AG04449 (cell line): ENCODE measurements around the gene TBC1D3B.
"Not testable (repeated sequence)": the region's sequence is repeated elsewhere in the genome, so short reads cannot be mapped to it uniquely, and the experiment has no call there.

ENCODE experiments used
- CTCF ChIA-PET: fragments of 350-600 bp; formaldehyde crosslinking; extraction: SDS; loops from one replicate; lab custom pipeline; 2021; ENCODE audit warnings: antibody characterized with exemption; lab: Yijun Ruan, JAX
- POLR2A ChIA-PET: fragments of 400-600, 350-600 bp; formaldehyde crosslinking; extraction: SDS; loops from one replicate; lab custom pipeline; 2020; ENCODE audit warnings: antibody characterized with exemption, inconsistent platforms; lab: Yijun Ruan, JAX
- DNase-seq: peaks from one replicate; pipeline ENCODE4 v3.0.0-alpha.2; 2010; ENCODE audit warnings: low read depth, low spot score
- H3K4me3 ChIP-seq: 2 replicates; pipeline ENCODE4 v1.5.1; 2011; ENCODE audit warnings: low read depth, mild to moderate bottlenecking, control low read depth, low read length
- TF ChIP-seq, protein P1 (sequence below): IDR thresholded peaks from one replicate; pipeline ENCODE4 v1.5.1; 2011; ENCODE audit warnings: mild to moderate bottlenecking, moderate library complexity, low read length, control low read depth, inconsistent platforms; ENCODE audit not compliant: insufficient read depth; ENCODE audit errors: missing control alignments

TBC1D3B gene

DNA sequence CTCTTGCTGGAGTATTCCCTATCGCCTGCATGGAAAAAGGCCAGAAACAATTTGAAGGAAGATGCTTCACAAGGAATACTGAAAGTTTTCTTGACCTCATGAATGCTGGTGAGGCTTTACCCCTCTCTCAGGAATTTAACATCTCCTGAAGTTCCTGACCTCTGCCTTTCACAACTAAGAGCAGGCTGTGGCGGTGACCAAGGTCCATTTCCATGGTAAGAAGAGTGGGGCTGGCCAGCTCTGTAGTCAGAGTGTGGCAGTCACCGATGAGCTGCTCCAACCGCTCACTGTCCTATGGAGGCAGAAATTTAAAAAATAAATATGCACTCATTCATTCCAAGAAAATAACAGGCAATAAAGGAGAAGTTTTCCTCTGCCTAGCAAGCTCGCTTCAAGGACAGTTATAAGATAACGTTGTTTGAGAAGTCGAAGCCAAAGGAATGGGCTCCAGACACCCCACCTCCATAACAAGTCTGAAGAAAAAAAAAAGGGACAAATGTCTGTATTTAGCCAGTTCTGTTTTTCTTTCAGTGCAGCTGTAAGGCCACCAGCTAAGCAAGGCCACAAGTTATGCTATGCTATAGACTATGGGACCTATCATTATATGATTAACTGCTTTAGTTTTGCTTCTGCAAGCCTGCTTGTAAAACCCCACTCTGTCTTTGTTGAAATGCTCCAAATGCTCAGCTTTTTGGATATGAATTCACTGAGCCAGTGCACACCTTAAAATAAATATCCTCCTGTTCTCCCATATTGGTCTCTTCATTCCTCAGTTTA lies 28.5 kb upstream of the TBC1D3B start:
- H3K4me3 ChIP-seq = no peak overlapping the region
- TF ChIP-seq, protein P1, sequence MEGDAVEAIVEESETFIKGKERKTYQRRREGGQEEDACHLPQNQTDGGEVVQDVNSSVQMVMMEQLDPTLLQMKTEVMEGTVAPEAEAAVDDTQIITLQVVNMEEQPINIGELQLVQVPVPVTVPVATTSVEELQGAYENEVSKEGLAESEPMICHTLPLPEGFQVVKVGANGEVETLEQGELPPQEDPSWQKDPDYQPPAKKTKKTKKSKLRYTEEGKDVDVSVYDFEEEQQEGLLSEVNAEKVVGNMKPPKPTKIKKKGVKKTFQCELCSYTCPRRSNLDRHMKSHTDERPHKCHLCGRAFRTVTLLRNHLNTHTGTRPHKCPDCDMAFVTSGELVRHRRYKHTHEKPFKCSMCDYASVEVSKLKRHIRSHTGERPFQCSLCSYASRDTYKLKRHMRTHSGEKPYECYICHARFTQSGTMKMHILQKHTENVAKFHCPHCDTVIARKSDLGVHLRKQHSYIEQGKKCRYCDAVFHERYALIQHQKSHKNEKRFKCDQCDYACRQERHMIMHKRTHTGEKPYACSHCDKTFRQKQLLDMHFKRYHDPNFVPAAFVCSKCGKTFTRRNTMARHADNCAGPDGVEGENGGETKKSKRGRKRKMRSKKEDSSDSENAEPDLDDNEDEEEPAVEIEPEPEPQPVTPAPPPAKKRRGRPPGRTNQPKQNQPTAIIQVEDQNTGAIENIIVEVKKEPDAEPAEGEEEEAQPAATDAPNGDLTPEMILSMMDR = no peak
- POLR2A ChIA-PET = no interaction called here
- CTCF ChIA-PET = no interaction called here
- no peak for DNase-seq

DNA sequence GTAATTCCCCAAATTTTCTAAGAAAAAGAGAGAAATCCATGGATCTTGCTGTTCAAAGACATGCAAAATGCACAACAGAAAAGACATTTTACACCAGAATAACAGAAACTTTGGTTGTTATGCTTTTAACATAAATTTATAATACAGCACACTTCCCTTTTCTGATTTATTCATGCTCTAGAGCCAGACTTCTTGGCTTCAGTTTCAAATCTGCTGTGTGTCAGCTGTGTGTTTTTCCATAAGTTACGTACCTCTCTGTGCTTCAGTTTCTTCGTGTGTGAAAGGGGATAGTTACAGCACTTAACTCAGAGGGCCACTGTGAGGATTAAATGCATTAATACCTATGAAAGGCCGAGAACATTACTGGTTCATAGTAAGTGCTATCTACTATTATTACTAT lies 26.9 kb upstream of the TBC1D3B start:
- no peak overlapping the region for H3K4me3 ChIP-seq
- CTCF ChIA-PET = no interaction called here
- POLR2A ChIA-PET = no interaction called here
- TF ChIP-seq, protein P1 = no peak
- no peak for DNase-seq

DNA sequence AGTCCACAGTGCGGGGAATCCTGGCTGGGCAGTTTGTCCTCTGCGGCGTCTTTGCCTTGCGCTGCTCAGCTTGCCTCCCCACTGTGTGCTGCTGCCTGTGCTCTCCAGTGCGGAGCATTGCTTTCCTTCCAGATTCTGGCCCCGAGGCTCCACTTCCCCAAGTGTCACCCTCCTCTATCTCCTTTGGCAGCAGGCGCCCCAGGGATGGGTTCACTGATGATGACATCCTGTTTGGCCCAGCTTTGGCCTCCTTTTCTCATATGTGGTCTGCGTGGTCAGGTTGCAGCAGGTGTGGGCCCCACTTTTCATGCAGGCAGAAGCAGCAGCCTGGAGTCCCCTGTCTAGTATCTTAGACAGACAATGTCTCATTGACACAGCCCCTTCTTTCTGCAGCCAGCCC lies 25.1 kb upstream of the TBC1D3B start:
- DNase-seq, H3K4me3 ChIP-seq, CTCF ChIA-PET, POLR2A ChIA-PET: not testable (repeated sequence)

DNA sequence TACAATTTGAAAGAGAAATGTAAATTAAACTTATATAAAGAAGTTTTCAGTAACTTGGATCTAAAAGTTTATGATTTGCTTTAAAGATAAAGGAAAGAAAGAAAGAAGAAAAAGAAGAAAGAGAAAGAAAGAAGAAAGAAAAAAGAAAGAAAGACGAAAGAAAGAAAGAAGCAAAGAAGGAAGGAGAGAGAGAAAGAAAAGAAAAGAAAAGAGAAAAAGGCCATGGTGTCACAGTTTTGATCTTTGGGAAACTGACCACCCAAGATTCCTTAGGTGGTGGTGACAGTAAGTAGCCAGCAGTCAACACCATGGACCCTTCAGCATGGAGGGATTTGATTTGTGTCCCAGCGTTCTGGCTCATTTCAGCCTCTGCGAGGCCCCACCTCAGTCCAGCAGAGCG lies 24.7 kb upstream of the TBC1D3B start:
- CTCF ChIA-PET, POLR2A ChIA-PET, H3K4me3 ChIP-seq, DNase-seq: not testable (repeated sequence)

DNA sequence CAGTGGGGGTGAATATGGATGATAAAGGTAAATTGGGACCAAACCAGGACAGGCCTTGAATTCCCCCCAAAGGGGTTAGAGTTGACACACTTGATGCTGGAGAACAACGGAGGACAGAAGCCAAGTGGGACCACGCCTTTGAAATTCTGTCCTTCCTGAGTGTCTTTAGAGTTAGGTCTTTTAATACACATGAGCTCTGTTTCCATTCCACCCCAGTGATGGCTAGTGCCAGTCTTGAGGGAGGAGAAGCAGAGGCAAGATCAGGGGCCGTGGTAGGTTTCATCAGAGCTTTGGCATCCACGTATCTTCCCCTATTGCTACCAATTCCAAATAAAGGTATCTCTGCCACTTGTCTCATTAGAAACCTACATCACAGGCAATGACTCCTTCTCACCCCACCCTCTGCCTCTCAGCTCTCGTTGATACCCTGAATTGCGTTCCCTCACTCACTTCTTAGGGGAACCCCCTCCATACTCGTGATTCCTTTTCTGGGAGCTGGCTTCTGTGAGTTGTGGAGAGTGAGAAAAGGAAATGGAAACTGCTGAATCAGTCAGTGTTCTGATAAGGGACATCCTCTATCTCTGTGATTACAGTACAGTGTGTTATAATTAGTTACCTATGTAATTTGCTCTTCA lies 22.5 kb upstream of the TBC1D3B start:
- TF ChIP-seq, protein P1 = no peak
- POLR2A ChIA-PET = no interaction called here
- CTCF ChIA-PET = no interaction called here
- no peak for DNase-seq
- no peak overlapping the region for H3K4me3 ChIP-seq

DNA sequence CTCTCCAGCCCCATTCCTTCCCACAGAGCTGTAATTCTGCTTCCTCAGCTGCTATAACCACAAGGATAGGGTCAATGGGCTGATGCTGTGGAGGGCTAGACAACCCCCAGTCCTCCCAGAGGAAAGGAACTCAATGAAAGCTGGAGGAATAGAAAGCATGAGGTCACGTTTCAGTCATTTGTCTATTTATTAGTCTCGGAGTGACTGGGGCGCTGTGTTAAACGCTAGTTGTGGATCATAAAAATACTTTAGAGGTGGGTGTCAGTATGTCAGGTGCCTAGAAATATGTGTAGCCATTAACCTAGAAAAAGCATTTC lies 20.9 kb upstream of the TBC1D3B start:
- TF ChIP-seq, protein P1 = no peak
- CTCF ChIA-PET = no interaction called here
- DNase-seq = no peak
- POLR2A ChIA-PET = no interaction called here
- no peak overlapping the region for H3K4me3 ChIP-seq

DNA sequence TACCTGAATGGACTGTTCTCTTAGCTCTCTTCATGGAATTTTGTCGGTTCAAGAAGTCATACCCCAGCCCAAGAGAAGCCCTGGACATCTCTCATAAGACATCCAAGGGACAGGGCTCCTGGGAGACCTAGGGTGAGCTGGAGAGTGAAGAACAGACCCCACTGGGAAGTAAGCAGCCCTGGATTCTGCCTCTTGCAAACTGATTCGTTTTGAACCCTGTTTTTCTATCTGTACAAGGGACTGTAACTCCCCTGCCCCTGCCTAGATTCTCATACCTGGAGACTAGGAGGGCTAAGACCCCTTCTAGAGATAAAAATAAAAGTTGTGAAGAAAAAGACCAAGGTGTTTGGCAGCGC lies 19.7 kb upstream of the TBC1D3B start:
- H3K4me3 ChIP-seq = no peak overlapping the region
- ChIA-PET POLR2A (interaction anchor here (1.4 kb wide), 1 partner anchor 13 kb away, joined by 11 read pairs; no protein-coding TSS in a partner anchor), CTCF (interaction anchor here (2.3 kb wide), 1 partner anchor 47 kb away, joined by 7 read pairs; no protein-coding TSS in a partner anchor)
- TF ChIP-seq, protein P1 = no peak
- no peak for DNase-seq
